ENCODE measurements around the gene ALAS1. TPM values are rescaled to one million over a fixed set of nuclear protein-coding genes. Genes with fewer than 3 reads are reported as not detected.

The ALAS1 gene
- total and polyA plus RNA-seq, 10 donors: 13.0 to 40.8 (median 32.8) TPM

- Histone ChIP-seq H3K27ac (no peak overlapping the region), H3K36me3 (no peaks in the 10 kb centered on the region), H3K4me1 (peaks cover 22 to 76% (median 46%) of the 10 kb centered on the region in 6 donors), H3K27me3 (replicated peaks in 1 of 7) (no peaks in the 10 kb centered on the region), H3K9me3 (no peaks in the 10 kb centered on the region), H3K4me3 (no peak overlapping the region)
- WGBS, 5 donors: 78 to 89% (median 85%) methylated on average over 13 to 18 of the region's 18 CpGs
- intact Hi-C loops (cut with DNase I; ENCODE audit: low total_unique reads): no loop called here
- no peak for DNase-seq
- no peak for TF ChIP-seq CTCF (IDR thresholded peaks at IDR 0.05 in 8 of 11, conservative IDR thresholded peaks at IDR 0.05 in 3 of 11)
- TF ChIP-seq POLR2A (IDR thresholded peaks at IDR 0.05): no peak
Observed at GRCh38 chr3:52193065-52193464, 4.9 kb upstream of the ALAS1 start.

- no peak for TF ChIP-seq POLR2AphosphoS5 (IDR thresholded peaks at IDR 0.05)
- no peak for TF ChIP-seq CTCF (IDR thresholded peaks at IDR 0.05 in 8 of 11, conservative IDR thresholded peaks at IDR 0.05 in 3 of 11)
- TF ChIP-seq POLR2A (IDR thresholded peaks at IDR 0.05): no peak
- Histone ChIP-seq H3K36me3 (peaks cover 0 to 6% (median 2%) of the 10 kb centered on the region in 6 donors), H3K4me1 (peaks cover 34 to 75% (median 53%) of the 10 kb centered on the region in 6 donors), H3K9me3 (no peaks in the 10 kb centered on the region), H3K27me3 (replicated peaks in 1 of 7) (no peaks in the 10 kb centered on the region), H3K4me3 (no peak overlapping the region), H3K27ac (peak overlapping the region in 2 of 8 donors; percentile 25 to 91)
- no peak for DNase-seq
- intact Hi-C loops (cut with DNase I; ENCODE audit: low total_unique reads): no loop called here
- WGBS, 5 donors: 71 to 92% (median 81%) methylated on average over 13 to 14 of the region's 14 CpGs
Observed at GRCh38 chr3:52194485-52195290, 3.3 kb upstream of the ALAS1 start.

GRCh38 chr3:52195291-52195597, 2.7 kb upstream of the ALAS1 start:
- H3K4me1 ChIP-seq: peaks cover 34 to 75% (median 56%) of the 10 kb centered on the region in 6 donors
- no peak for TF ChIP-seq POLR2AphosphoS5 (IDR thresholded peaks at IDR 0.05)
- no peak for TF ChIP-seq CTCF (IDR thresholded peaks at IDR 0.05 in 8 of 11, conservative IDR thresholded peaks at IDR 0.05 in 3 of 11)
- TF ChIP-seq POLR2A (IDR thresholded peaks at IDR 0.05): no peak
- DNase-seq: no peak
- H3K36me3 ChIP-seq: peaks cover 0 to 11% (median 2%) of the 10 kb centered on the region in 6 donors
- WGBS, 5 donors: 75 to 91% (median 84%) methylated on average over 3 of the region's 3 CpGs
- H3K9me3 ChIP-seq: no peaks in the 10 kb centered on the region
- intact Hi-C loops (cut with DNase I; ENCODE audit: low total_unique reads): no loop called here
- H3K4me3 ChIP-seq: no peak overlapping the region
- peak overlapping the region in 4 of 8 donors; percentile 28 to 91 (median 64) for H3K27ac ChIP-seq
- H3K27me3 ChIP-seq (replicated peaks in 1 of 7): no peaks in the 10 kb centered on the region

GRCh38 chr3:52195823-52196331, 2.1 kb upstream of the ALAS1 start:
- no peak overlapping the region for H3K4me3 ChIP-seq

More at GRCh38 chr3:52195823-52196331, 2.1 kb upstream of the ALAS1 start:
- 39 to 64% (median 57%) methylated on average over 10 of the region's 10 CpGs for WGBS, 5 donors
- Histone ChIP-seq H3K4me1 (peaks cover 36 to 75% (median 58%) of the 10 kb centered on the region in 6 donors), H3K9me3 (no peaks in the 10 kb centered on the region), H3K36me3 (peaks cover 0 to 17% (median 2%) of the 10 kb centered on the region in 6 donors), H3K27ac (peak overlapping the region in 7 of 8 donors; percentile 28 to 93 (median 64)), H3K27me3 (replicated peaks in 1 of 7) (no peaks in the 10 kb centered on the region)
- DNase-seq: no peak
- TF ChIP-seq CTCF (IDR thresholded peaks at IDR 0.05 in 8 of 11, conservative IDR thresholded peaks at IDR 0.05 in 3 of 11) (no peak), POLR2A (IDR thresholded peaks at IDR 0.05) (no peak), POLR2AphosphoS5 (IDR thresholded peaks at IDR 0.05) (no peak)
- intact Hi-C loops (cut with DNase I; ENCODE audit: low total_unique reads): no loop called here

Data from spleen (tissue), 11 donors.